ENCODE measurements around the gene CHD9. TPM values are rescaled to one million over a fixed set of nuclear protein-coding genes. Genes with fewer than 3 reads are reported as not detected.

The CHD9 gene
- total RNA-seq, 4 donors from 2014 or later, result 37.4 to 112 (median 64.4) TPM

- intact Hi-C loops (cut with DNase I; ENCODE audit: low total_unique reads) (no loop called here), in situ Hi-C loops (cut with MboI; ENCODE audit: low pct_ligation_motif_present in 1 of 4, low pct_unique_long_range_greater_than_20kb in 1 of 4, low sequenced_read_pairs in 3 of 4) (no loop called here)
- Histone ChIP-seq H3K36me3 (peaks cover 0 to 66% (median 30%) of the 10 kb centered on the region in 4 donors), H3K9me3 (no peaks in the 10 kb centered on the region), H3K4me3 (no peak overlapping the region), H3K4me1 (no peaks in the 10 kb centered on the region), H3K27me3 (no peaks in the 10 kb centered on the region), H3K27ac (no peak overlapping the region)
- no peak for DNase-seq
- no peak for TF ChIP-seq POLR2AphosphoS5 (IDR thresholded peaks at IDR 0.05)
- no peak for TF ChIP-seq POLR2A (IDR thresholded peaks at IDR 0.05)
- TF ChIP-seq CTCF (IDR thresholded peaks at IDR 0.05), result no peak
- TF ChIP-seq EP300 (IDR thresholded peaks at IDR 0.05; ENCODE audit: low read depth), result no peak
- WGBS, 2 donors (ENCODE audit: low coverage in 1 of 2), result 83 to 100% methylated on average over 2 of the region's 2 CpGs
Observed at GRCh38 chr16:53304334-53304733, 249.5 kb downstream of the CHD9 start.

GRCh38 chr16:53305743-53306142 is 251.0 kb downstream of the CHD9 start:
- Histone ChIP-seq H3K27me3 (no peaks in the 10 kb centered on the region), H3K4me1 (no peaks in the 10 kb centered on the region), H3K9me3 (no peaks in the 10 kb centered on the region), H3K36me3 (peaks cover 0 to 66% (median 29%) of the 10 kb centered on the region in 4 donors), H3K4me3 (no peak overlapping the region), H3K27ac (no peak overlapping the region)
- no peak for TF ChIP-seq POLR2A (IDR thresholded peaks at IDR 0.05)
- TF ChIP-seq CTCF (IDR thresholded peaks at IDR 0.05), result no peak
- no peak for TF ChIP-seq EP300 (IDR thresholded peaks at IDR 0.05; ENCODE audit: low read depth)
- TF ChIP-seq POLR2AphosphoS5 (IDR thresholded peaks at IDR 0.05), result no peak
- WGBS, 2 donors (ENCODE audit: low coverage in 1 of 2), result 91 to 100% methylated on average over 1 to 3 of the region's 3 CpGs
- no peak for DNase-seq
- in situ Hi-C loops (cut with MboI; ENCODE audit: low pct_ligation_motif_present in 1 of 4, low pct_unique_long_range_greater_than_20kb in 1 of 4, low sequenced_read_pairs in 3 of 4) (no loop called here), intact Hi-C loops (cut with DNase I; ENCODE audit: low total_unique reads) (no loop called here)

- H3K27me3 ChIP-seq, result no peaks in the 10 kb centered on the region
- H3K36me3 ChIP-seq, result peaks cover 0 to 64% (median 30%) of the 10 kb centered on the region in 4 donors
- no peak for DNase-seq
- WGBS, 2 donors (ENCODE audit: low coverage in 1 of 2), result 83 to 85% methylated on average over 2 to 3 of the region's 3 CpGs
- H3K9me3 ChIP-seq, result no peaks in the 10 kb centered on the region
- no peak overlapping the region for H3K27ac ChIP-seq
- no peak overlapping the region for H3K4me3 ChIP-seq
- H3K4me1 ChIP-seq, result no peaks in the 10 kb centered on the region
- no peak for TF ChIP-seq POLR2AphosphoS5 (IDR thresholded peaks at IDR 0.05)
- TF ChIP-seq POLR2A (IDR thresholded peaks at IDR 0.05), result no peak
- TF ChIP-seq EP300 (IDR thresholded peaks at IDR 0.05; ENCODE audit: low read depth), result no peak
- TF ChIP-seq CTCF (IDR thresholded peaks at IDR 0.05), result no peak
- intact Hi-C loops (cut with DNase I; ENCODE audit: low total_unique reads) (no loop called here), in situ Hi-C loops (cut with MboI; ENCODE audit: low pct_ligation_motif_present in 1 of 4, low pct_unique_long_range_greater_than_20kb in 1 of 4, low sequenced_read_pairs in 3 of 4) (no loop called here)
Observed at GRCh38 chr16:53309457-53309856, 254.7 kb downstream of the CHD9 start.

- no peak overlapping the region for H3K27ac ChIP-seq
- in situ Hi-C loops (cut with MboI; ENCODE audit: low pct_ligation_motif_present in 1 of 4, low pct_unique_long_range_greater_than_20kb in 1 of 4, low sequenced_read_pairs in 3 of 4), result no loop called here
- H3K27me3 ChIP-seq, result no peaks in the 10 kb centered on the region
- no peak overlapping the region for H3K4me3 ChIP-seq
- no peaks in the 10 kb centered on the region for H3K4me1 ChIP-seq
- intact Hi-C loops (cut with DNase I; ENCODE audit: low total_unique reads), result no loop called here
- DNase-seq, result no peak
- H3K36me3 ChIP-seq, result peaks cover 0 to 71% (median 34%) of the 10 kb centered on the region in 4 donors
- WGBS, 2 donors (ENCODE audit: low coverage in 1 of 2), result 98 to 100% methylated on average over 2 of the region's 2 CpGs
- H3K9me3 ChIP-seq, result no peaks in the 10 kb centered on the region
- TF ChIP-seq EP300 (IDR thresholded peaks at IDR 0.05; ENCODE audit: low read depth) (no peak), CTCF (IDR thresholded peaks at IDR 0.05) (no peak), POLR2AphosphoS5 (IDR thresholded peaks at IDR 0.05) (no peak), POLR2A (IDR thresholded peaks at IDR 0.05) (no peak)
Observed at GRCh38 chr16:53320992-53321391, 266.2 kb downstream of the CHD9 start.
